NOMO-1 treated with dmso at 0.1 percent for 144 hours (cell line): Measurements from ENCODE around the gene FAM219A.
A peak's percentile ranks its signal among the peaks of the same experiment; 100 is the strongest.
"Not testable (repeated sequence)": the region's sequence is repeated elsewhere in the genome, so short reads cannot be mapped to it uniquely, and the experiment has no call there.

ENCODE experiments used
- DNase-seq: peaks from one replicate; lab custom pipeline; 2025; ENCODE audit not compliant: unreplicated experiment; lab: John Stamatoyannopoulos, UW

FAM219A gene

GRCh38 chr9:34378376-34379060 lies 79.9 kb downstream of the FAM219A start:
- DNase-seq, result no peak

GRCh38 chr9:34377404-34377746 lies 81.0 kb downstream of the FAM219A start:
- no peak for DNase-seq

- peak; percentile 100 for DNase-seq
Measured at GRCh38 chr9:34376596-34377403, 81.6 kb downstream of the FAM219A start, which contains the start of gene MYORG. TSS of gene MYORG (minus strand) at chr9:34376898. CDS start at chr9:34372943, 3,955 bp downstream.

DNA sequence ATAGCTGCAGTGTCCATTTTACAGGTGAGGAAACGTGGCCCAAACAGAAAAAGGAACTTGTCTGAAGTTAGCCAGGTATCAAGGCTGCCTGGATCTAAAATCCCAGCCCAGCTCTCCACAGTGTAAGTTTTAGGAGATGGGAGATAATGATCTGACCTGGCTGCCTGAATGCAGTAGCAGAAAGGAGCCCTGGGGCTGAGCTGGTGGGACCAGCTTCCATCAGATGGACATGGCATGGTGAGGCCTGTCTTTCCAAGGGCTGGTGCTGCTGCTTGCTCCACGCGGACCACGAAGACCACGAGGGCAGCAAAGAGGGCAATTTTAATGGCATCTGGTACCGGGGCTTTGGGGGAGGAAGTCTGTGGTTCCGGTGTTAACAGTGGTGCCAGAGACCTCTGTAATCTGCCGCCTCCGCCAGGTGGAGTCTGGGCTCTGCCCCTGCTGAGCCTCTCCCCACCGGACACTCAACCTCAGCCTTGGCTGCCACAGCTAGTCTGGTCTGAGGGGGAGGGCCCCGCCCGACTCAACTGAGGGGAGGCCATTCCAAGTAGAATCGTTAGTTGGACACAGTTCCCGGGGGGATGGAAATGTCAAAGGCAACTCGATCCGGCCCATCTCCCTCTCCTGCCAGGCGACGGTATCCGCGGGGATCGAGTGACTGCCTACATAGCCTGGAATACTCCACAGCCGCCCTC lies 82.3 kb downstream of the FAM219A start:
- DNase-seq, result no peak

- no peak for DNase-seq
Measured at GRCh38 chr9:34374905-34375552, 83.3 kb downstream of the FAM219A start.

- no peak for DNase-seq
Measured at GRCh38 chr9:34374339-34374738, 84.0 kb downstream of the FAM219A start.

- DNase-seq, result no peak
Measured at GRCh38 chr9:34373749-34374148, 84.6 kb downstream of the FAM219A start.

DNA sequence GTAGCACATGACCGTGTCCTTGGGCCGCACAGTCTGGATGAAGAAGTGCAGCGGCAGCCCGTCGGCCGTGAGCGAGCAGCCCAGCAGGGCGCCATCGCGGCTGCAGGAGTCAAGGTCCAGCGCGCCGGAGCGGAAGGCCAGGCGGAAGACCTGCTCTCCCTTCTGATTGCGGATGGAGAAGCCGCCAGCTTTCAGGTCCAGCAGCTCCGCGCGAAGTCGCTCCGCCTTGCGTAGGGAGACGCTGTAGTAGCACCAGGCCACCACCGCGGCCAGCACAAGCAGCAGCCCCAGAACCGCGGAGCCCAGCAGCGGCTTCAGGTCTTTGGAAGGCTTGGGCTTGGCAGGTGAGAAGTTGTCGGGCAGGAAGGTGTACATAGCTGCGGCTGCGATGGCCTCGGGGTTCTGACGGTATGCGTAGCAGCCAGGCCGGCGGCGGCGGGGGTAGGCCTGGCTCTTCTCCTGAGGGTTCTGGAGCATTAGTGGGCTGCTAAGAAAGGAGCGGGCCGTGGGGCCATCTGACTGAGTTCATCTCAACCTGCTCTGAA lies 85.8 kb downstream of the FAM219A start:
- no peak for DNase-seq

- no peak for DNase-seq
Measured at GRCh38 chr9:34371886-34372466, 86.4 kb downstream of the FAM219A start.

DNA sequence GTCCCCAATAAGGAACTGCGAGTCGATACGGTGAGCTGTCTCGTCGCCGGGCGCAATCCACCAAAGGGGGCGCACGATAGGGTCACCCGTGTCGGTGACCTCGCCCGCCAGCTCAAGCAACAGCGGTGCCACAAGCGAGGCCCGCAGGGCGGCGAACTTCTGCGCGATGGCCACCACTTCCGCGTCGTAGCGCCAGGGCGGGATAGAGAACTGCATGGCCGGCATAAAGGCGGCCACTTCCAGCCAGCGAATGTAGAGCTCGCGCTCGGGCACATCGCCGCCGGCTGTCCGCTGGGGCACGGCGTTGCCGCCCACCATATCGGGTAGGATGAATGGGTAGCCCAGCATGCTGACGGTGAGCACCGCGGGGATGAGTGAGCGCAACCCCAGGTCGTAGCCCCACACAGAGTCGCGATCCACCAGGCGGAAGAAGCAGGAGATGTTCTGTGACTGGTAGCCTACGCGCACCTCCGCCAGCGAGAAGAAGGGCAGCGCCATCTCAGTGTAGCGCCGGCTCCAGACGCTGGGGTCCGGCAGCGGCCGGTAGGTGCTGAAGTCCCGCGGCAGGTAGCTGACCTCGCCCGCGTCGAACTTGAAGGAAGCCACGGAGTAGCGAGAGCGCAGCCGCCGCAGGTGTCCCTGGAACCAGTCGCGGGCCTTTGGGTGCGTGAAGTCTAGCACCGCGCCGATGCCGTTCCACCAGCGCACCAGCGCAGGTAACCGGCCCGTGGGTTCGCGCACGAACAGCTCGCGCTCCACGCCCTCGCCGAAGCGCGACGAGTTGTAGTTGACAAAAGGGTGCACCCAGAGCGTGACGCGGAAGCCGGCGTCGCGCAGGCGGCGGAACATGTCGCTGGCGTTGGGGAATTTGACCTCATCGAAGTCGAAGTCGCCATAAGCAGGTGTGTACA lies 87.1 kb downstream of the FAM219A start:
- no peak for DNase-seq

- DNase-seq, result no peak
Measured at GRCh38 chr9:34370335-34370969, 87.9 kb downstream of the FAM219A start.

GRCh38 chr9:34369636-34370035 lies 88.7 kb downstream of the FAM219A start:
- no peak for DNase-seq

- not testable (repeated sequence) for DNase-seq
Measured at GRCh38 chr9:34368796-34369195, 89.6 kb downstream of the FAM219A start.

GRCh38 chr9:34367751-34368410 lies 90.5 kb downstream of the FAM219A start:
- DNase-seq, result not testable (repeated sequence)

- DNase-seq, result no peak
Measured at GRCh38 chr9:34366365-34366764, 92.0 kb downstream of the FAM219A start.

DNA sequence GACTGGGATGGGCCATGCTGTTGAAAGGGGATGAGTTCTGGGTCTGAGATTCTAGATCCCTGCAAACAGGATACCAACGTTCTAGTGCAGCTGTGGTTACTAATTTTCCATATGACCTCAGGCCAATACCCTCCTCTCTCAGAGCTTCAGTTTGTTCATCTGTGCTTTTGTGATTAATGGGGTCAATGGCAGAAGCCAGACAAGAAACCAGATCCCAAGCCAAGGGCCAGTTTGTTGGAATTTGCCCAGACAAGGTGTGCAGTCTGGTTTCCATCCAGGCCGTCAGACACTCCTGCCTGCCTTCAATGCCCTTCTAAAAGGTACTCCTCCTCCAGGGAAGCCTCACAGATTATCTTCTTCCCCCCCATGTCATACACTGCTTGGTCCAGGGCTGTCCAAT lies 93.1 kb downstream of the FAM219A start:
- no peak for DNase-seq

GRCh38 chr9:34363619-34364351 lies 94.6 kb downstream of the FAM219A start:
- DNase-seq, result no peak

GRCh38 chr9:34362614-34363214 lies 95.7 kb downstream of the FAM219A start:
- no peak for DNase-seq
